A549 (cell line): ENCODE results near the gene BSDC1.

Experiments used
- CTCF ChIP-seq: fragments of >200 bp; sonication (Bioruptor Twin); formaldehyde crosslinking; IDR thresholded peaks from 3 replicates; pipeline ENCODE4 v1.5.1; 2016
- POLR2A ChIP-seq: IDR thresholded peaks from 2 replicates; pipeline ENCODE4 v1.6.1; 2012; ENCODE audit warnings: mild to moderate bottlenecking, low read length
- RAD21 ChIP-seq, 2 experiments: fragments of >200 bp in 1 of 2; sonication (Bioruptor Twin) in 1 of 2; formaldehyde crosslinking in 1 of 2; IDR thresholded peaks in 1 of 2; conservative IDR thresholded peaks in 1 of 2; 2 replicates in 1 of 2; 3 replicates in 1 of 2; pipeline ENCODE4 v1.6.1; 2012 to 2018; ENCODE audit warnings: inconsistent platforms in 1 of 2

- TF ChIP-seq POLR2A (no peak), RAD21 (conservative IDR thresholded peaks at IDR 0.05 in 1 of 2, IDR thresholded peaks at IDR 0.05 in 1 of 2) (no peak), CTCF (no peak)
Measured at GRCh38 chr1:32392325-32392724, 1.9 kb downstream of the BSDC1 start.
